GM12891 (cell line): Measurements from ENCODE around the gene NUP155.

Experiments used
- PAX5 ChIP-seq: IDR thresholded peaks from 2 replicates; pipeline ENCODE4 v1.6.1; 2011; ENCODE audit warnings: low read length, moderate library complexity, mild to moderate bottlenecking; ENCODE audit not compliant: insufficient read depth, severe bottlenecking
- POLR2A ChIP-seq: IDR thresholded peaks from 2 replicates; pipeline ENCODE4 v1.6.1; 2011; ENCODE audit warnings: low read depth, low read length, control low read depth
- POLR2AphosphoS5 ChIP-seq: IDR thresholded peaks from 2 replicates; pipeline ENCODE4 v1.6.1; 2011; ENCODE audit warnings: low read depth, low read length, control low read depth
- POU2F2 ChIP-seq: IDR thresholded peaks from 2 replicates; pipeline ENCODE4 v1.6.1; 2011; ENCODE audit warnings: low read depth, mild to moderate bottlenecking, control low read depth, low read length, moderate library complexity
- SPI1 ChIP-seq: IDR thresholded peaks from 2 replicates; pipeline ENCODE4 v1.6.1; 2011; ENCODE audit warnings: low read depth, low read length, control low read depth
- TAF1 ChIP-seq: IDR thresholded peaks from 2 replicates; pipeline ENCODE4 v1.6.1; 2011; ENCODE audit warnings: low read depth, low read length, control low read depth

DNA sequence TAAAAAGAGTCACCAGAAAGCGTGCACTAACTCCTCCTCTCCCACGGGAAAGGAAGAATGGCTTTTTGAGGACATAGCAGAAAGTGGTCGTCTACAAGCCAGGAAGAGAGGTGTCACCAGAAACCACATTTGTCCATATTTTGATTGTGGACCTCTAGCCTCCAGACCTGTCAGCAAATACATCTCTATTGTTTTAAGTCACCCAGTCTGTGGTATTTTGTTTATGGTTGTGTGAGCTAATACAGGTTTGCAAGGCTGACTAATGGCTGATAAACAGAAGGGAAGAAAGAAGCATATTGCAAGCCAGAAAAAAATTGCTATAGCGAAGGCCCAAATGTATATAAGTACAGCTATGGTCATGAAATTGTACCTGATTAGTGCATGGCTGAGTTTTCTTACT, 29.6 kb upstream of the NUP155 start:
- TF ChIP-seq TAF1 = no peak
- TF ChIP-seq POLR2A = no peak
- no peak for TF ChIP-seq POLR2AphosphoS5
- TF ChIP-seq SPI1 = no peak
- no peak for TF ChIP-seq PAX5
- no peak for TF ChIP-seq POU2F2
